DND-41 (cell line): Measurements from ENCODE around the gene TMEM42.

ENCODE experiments used
- CTCF ChIP-seq: IDR thresholded peaks from 2 replicates; pipeline ENCODE4 v1.5.1; 2012; ENCODE audit warnings: borderline replicate concordance, low read length, moderate library complexity, mild to moderate bottlenecking; ENCODE audit not compliant: poor library complexity, severe bottlenecking; ENCODE audit errors: extremely low read depth
- EZH2 ChIP-seq: IDR thresholded peaks from 3 replicates; pipeline ENCODE4 v1.6.1; 2012; ENCODE audit warnings: borderline replicate concordance, low read depth, mild to moderate bottlenecking, moderate library complexity, low read length, inconsistent platforms; ENCODE audit not compliant: severe bottlenecking

GRCh38 chr3:44907612-44908011, 45.9 kb downstream of the TMEM42 start:
- TF ChIP-seq CTCF (no peak), EZH2 (no peak)
